Measurements from ENCODE around the gene NOMO2. TPM values are rescaled to one million over a fixed set of nuclear protein-coding genes. Genes with fewer than 3 reads are reported as not detected.
A peak's percentile ranks its signal among the peaks of the same experiment; 100 is the strongest.
"Not testable (repeated sequence)": the region's sequence is repeated elsewhere in the genome, so short reads cannot be mapped to it uniquely, and the experiment has no call there.

The NOMO2 gene
- total RNA-seq, 1 donor from 2014 or later: 130 TPM

DNA sequence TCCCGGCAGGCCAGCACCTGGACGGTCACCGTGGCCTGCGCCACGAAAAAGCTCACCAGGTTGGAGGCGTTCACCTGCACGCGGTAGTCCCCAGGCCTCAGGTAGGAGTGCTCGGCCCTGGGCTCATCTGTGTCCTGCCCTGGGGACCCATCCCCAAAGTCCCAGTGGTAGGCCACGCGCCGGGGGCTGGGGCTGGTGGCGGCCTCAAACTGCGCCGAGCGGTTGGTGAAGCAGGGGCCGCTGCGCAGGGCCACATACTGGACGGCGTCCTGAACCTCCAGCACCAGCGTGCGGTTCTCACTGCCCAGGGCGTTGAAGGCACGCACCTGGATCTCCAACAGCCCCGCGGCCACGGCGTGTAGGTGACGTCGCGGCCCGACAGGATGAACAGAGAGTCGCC lies 176.6 kb downstream of the NOMO2 start:
- H3K4me1 Mint-ChIP-seq; H3K36me3 Mint-ChIP-seq (ENCODE audit: low read depth); H3K27me3 Mint-ChIP-seq; H3K9me3 Mint-ChIP-seq; H3K27ac Mint-ChIP-seq; intact Hi-C loops (cut with micrococcal nuclease); H3K4me3 Mint-ChIP-seq: not testable (repeated sequence)
- DNase-seq: peak; percentile 31

DNA sequence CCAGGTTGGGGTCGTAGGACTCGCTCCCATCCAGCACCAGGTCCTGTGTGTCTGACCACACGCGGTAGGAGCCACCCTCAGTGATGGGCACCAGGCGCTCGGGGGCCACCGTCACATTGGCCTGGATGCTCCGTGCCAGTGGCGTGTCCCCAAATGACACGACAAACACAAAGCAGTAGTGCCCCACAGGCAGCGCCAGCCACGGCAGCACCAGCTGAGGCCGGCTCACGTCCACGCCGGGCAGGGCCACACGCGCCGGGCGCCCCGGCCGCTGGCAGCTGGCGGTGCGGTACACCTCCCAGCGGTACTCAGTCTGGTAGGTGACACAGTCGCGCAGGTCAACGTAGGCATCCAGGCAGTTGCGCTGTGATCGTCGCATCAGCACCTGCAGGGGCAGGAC lies 177.0 kb downstream of the NOMO2 start:
- DNase-seq: peak; percentile 41
- H3K36me3 Mint-ChIP-seq (ENCODE audit: low read depth); H3K4me3 Mint-ChIP-seq; intact Hi-C loops (cut with micrococcal nuclease); H3K27ac Mint-ChIP-seq; H3K4me1 Mint-ChIP-seq; H3K9me3 Mint-ChIP-seq; H3K27me3 Mint-ChIP-seq: not testable (repeated sequence)

DNA sequence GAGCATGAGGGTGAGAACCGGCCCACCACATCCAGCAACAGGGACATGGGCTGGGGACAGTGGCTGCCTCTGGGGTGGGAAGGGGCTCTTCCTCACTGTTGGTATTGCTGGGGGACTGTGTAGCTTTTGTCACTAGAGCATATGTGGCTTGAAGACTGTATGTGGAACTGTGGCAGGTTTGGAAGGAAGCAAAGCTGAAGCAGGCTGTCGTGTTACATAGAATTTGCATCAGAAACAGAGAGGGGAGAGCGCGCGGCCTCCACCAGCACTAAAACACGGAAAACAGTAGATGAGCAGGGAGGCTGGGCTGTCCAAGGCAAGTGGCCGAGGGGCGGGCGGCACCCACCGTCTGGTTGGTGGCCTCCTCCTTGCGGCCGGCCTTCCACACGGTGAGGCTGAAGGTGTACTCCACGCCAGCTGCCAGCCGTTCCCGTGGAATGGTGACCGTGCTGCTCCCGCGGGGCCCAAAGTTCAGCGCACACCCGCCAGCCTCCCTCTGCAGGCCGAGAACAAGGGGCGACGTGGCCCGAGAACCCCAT lies 177.7 kb downstream of the NOMO2 start:
- H3K36me3 Mint-ChIP-seq (ENCODE audit: low read depth); H3K27me3 Mint-ChIP-seq; H3K4me3 Mint-ChIP-seq; intact Hi-C loops (cut with micrococcal nuclease); H3K27ac Mint-ChIP-seq; H3K9me3 Mint-ChIP-seq; H3K4me1 Mint-ChIP-seq: not testable (repeated sequence)
- peak; percentile 37 for DNase-seq

GRCh38 chr16:18382696-18383095 lies 179.2 kb downstream of the NOMO2 start:
- DNase-seq: peak; percentile 40
- H3K4me3 Mint-ChIP-seq; H3K9me3 Mint-ChIP-seq; intact Hi-C loops (cut with micrococcal nuclease); H3K4me1 Mint-ChIP-seq; H3K27ac Mint-ChIP-seq; H3K36me3 Mint-ChIP-seq (ENCODE audit: low read depth); H3K27me3 Mint-ChIP-seq: not testable (repeated sequence)

Other genes with a start within 250 kb of the NOMO2 start
- 0.54 and 0.88 TPM in 2 replicates for gene NPIPA8, start 225.4 kb downstream of the NOMO2 start, total RNA-seq
- gene RPS15A, start 228.2 kb upstream of the NOMO2 start, total RNA-seq: 1,857 and 1,884 TPM in 2 replicates
- gene ARL6IP1, start 239.5 kb upstream of the NOMO2 start, total RNA-seq: 97.2 and 98.5 TPM in 2 replicates

Data from activated CD4-positive, alpha-beta T cell treated with anti-CD3 and anti-CD28 coated beads, Interleukin-2, amount 10 ng/mL, durations not matched to agents 24 days and 14 days (primary cell).